HepG2 (cell line): ENCODE results near the gene NMT2. TPM values are rescaled to one million over a fixed set of nuclear protein-coding genes. Genes with fewer than 3 reads are reported as not detected.

Source experiments
- ATF6 ChIP-seq: sonication (generic); formaldehyde crosslinking; conservative IDR thresholded peaks from 2 replicates; pipeline ENCODE4 v1.4.0; 2020; ENCODE audit warnings: missing genetic modification reagents
- HNRNPLL ChIP-seq: fragments of 200-400 bp; formaldehyde crosslinking; IDR thresholded peaks from 2 replicates; pipeline ENCODE4 v1.6.1; 2017; ENCODE audit warnings: mild to moderate bottlenecking, low read depth, low read length; ENCODE audit not compliant: poor library complexity, severe bottlenecking
- LRRFIP1 ChIP-seq: sonication (generic); formaldehyde crosslinking; conservative IDR thresholded peaks from 2 replicates; pipeline ENCODE4 v1.4.0; 2020; ENCODE audit warnings: missing genetic modification reagents
- MAF1 ChIP-seq: sonication (generic); formaldehyde crosslinking; IDR thresholded peaks from 2 replicates; pipeline ENCODE4 v1.5.0; 2020; ENCODE audit warnings: missing genetic modification reagents, borderline replicate concordance
- MLXIP ChIP-seq: sonication (generic); formaldehyde crosslinking; IDR thresholded peaks from 2 replicates; pipeline ENCODE4 v1.9.0; 2021; ENCODE audit warnings: missing genetic modification reagents, borderline replicate concordance
- PHB2 ChIP-seq: fragments of 450-650 bp; IDR thresholded peaks from 2 replicates; pipeline ENCODE4 v1.6.1; 2018; ENCODE audit not compliant: partially characterized antibody
- YEATS2 ChIP-seq: sonication (generic); formaldehyde crosslinking; IDR thresholded peaks from 2 replicates; pipeline ENCODE4 v1.4.0; 2020; ENCODE audit warnings: missing genetic modification reagents, borderline replicate concordance
- YEATS4 ChIP-seq: sonication (generic); formaldehyde crosslinking; IDR thresholded peaks from 2 replicates; pipeline ENCODE4 v1.4.0; 2020; ENCODE audit warnings: missing genetic modification reagents, borderline replicate concordance
- YY1 ChIP-seq: IDR thresholded peaks from 2 replicates; pipeline ENCODE4 v1.6.1; 2011; ENCODE audit warnings: low read length, low read depth, moderate library complexity, mild to moderate bottlenecking; ENCODE audit not compliant: insufficient read depth, insufficient replicate concordance
- ZBTB49 ChIP-seq: sonication (generic); formaldehyde crosslinking; IDR thresholded peaks from 2 replicates; pipeline ENCODE4 v1.4.0; 2020; ENCODE audit warnings: missing genetic modification reagents, borderline replicate concordance
- ZNF124 ChIP-seq: sonication (generic); formaldehyde crosslinking; IDR thresholded peaks from 2 replicates; pipeline ENCODE4 v1.4.0; 2020; ENCODE audit warnings: missing genetic modification reagents
- ZNF20 ChIP-seq: sonication (generic); formaldehyde crosslinking; IDR thresholded peaks from 2 replicates; pipeline ENCODE4 v1.4.0; 2020; ENCODE audit warnings: mild to moderate bottlenecking, moderate library complexity, missing genetic modification reagents
- ZNF263 ChIP-seq: sonication (generic); formaldehyde crosslinking; IDR thresholded peaks from 2 replicates; pipeline ENCODE4 v1.4.0; 2020; ENCODE audit warnings: missing genetic modification reagents
- ZNF34 ChIP-seq: sonication (generic); formaldehyde crosslinking; IDR thresholded peaks from 2 replicates; pipeline ENCODE4 v1.4.0; 2020; ENCODE audit warnings: mild to moderate bottlenecking, missing genetic modification reagents, borderline replicate concordance
- ZNF431 ChIP-seq: sonication (generic); formaldehyde crosslinking; IDR thresholded peaks from 2 replicates; pipeline ENCODE4 v1.9.0; 2022; ENCODE audit warnings: missing genetic modification reagents, low read depth, mild to moderate bottlenecking, borderline replicate concordance
- ZNF550 ChIP-seq: sonication (generic); formaldehyde crosslinking; IDR thresholded peaks from 2 replicates; pipeline ENCODE4 v1.4.0; 2020; ENCODE audit warnings: mild to moderate bottlenecking, missing genetic modification reagents, borderline replicate concordance
- ZNF557 ChIP-seq: sonication (generic); formaldehyde crosslinking; IDR thresholded peaks from 2 replicates; pipeline ENCODE4 v1.4.0; 2020; ENCODE audit warnings: missing genetic modification reagents
- ZNF674 ChIP-seq: sonication (generic); formaldehyde crosslinking; IDR thresholded peaks from 2 replicates; pipeline ENCODE4 v1.5.0; 2020; ENCODE audit warnings: low read depth, mild to moderate bottlenecking, missing genetic modification reagents
- polyA plus RNA-seq, 8 experiments: library from polyadenylated mRNA; depleted of rRNA in 3 of 8; stranded (reverse) in 7 of 8; unstranded in 1 of 8; fragments of >200 nt; fragmentation: Illumina TruSeq in 4 of 8; extraction: Trizol in 4 of 8; gene quantifications; 2 replicates each; pipeline versions ENCODE4 v1.2.1 to v1.2.3, GENCODE V29; 2011 to 2016; ENCODE audit warnings: low read depth in 4 of 8, missing spikeins in 1 of 8, mixed read lengths in 1 of 8; ENCODE audit not compliant: insufficient read depth in 1 of 8
- total RNA-seq, 5 experiments: library from RNA; depleted of rRNA; stranded (reverse); fragments of >200 nt; fragmentation: Illumina TruSeq; extraction: Trizol; gene quantifications; 2 replicates each; pipeline ENCODE4 v1.2.3, GENCODE V29; 2016; ENCODE audit warnings: low read depth in 1 of 5

NMT2 gene
- total and polyA plus RNA-seq, 2 of the 13 experiments (the other 11 are each of a cell fraction or from before 2014, with no cell fraction given) = 10.1 to 23.8 TPM

GRCh38 chr10:15167411-15168290 lies 842 bp downstream of the NMT2 start (continued):
- TF ChIP-seq LRRFIP1 (CRISPR knock-in tag) (no peak), ZNF674 (CRISPR knock-in tag) (no peak), ZNF263 (no peak), ZBTB49 (CRISPR knock-in tag) (no peak), YEATS2 (CRISPR knock-in tag) (no peak), ZNF20 (CRISPR knock-in tag) (no peak), HNRNPLL (peak; percentile 91), ATF6 (CRISPR knock-in tag) (no peak), ZNF34 (CRISPR knock-in tag) (no peak), ZNF557 (no peak), ZNF124 (CRISPR knock-in tag) (no peak), YY1 (no peak), MLXIP (no peak), ZNF431 (CRISPR knock-in tag) (peak; percentile 51; the same call in 1 of the 2 replicates), ZNF550 (CRISPR knock-in tag) (no peak), YEATS4 (CRISPR knock-in tag) (peak; percentile 49; the same call in 1 of the 2 replicates), MAF1 (CRISPR knock-in tag) (no peak), PHB2 (no peak)
